Measurements from ENCODE around the gene PGS1.

PGS1 gene

DNA sequence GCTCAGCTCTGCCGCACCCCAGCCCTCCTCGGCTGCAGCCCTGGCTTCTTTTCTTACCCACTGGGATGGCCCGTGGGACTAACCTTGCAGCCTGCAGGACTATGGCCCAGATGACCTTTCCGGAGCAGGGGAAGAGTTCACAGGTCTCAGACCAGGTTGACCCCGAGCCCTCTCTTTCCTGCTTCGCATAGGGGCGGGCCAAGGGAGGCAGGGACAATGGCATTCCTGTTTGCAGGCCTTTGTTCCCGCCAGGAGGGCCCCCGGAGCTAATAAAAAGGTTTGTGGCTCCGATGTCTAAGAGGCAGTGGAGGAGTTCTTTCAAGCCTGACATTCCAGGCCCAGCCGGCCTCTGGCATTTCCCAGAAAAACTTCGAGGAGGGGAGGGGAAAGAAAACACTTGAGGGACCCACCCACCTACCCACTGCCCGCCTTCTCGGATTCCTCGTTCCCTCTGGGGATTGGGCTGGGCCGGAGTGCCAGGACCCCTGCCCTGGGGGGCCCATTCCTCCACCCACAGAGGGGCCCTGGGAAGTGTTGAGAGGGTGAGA lies 12.8 kb upstream of the PGS1 start:
- TF ChIP-seq, protein P1, sequence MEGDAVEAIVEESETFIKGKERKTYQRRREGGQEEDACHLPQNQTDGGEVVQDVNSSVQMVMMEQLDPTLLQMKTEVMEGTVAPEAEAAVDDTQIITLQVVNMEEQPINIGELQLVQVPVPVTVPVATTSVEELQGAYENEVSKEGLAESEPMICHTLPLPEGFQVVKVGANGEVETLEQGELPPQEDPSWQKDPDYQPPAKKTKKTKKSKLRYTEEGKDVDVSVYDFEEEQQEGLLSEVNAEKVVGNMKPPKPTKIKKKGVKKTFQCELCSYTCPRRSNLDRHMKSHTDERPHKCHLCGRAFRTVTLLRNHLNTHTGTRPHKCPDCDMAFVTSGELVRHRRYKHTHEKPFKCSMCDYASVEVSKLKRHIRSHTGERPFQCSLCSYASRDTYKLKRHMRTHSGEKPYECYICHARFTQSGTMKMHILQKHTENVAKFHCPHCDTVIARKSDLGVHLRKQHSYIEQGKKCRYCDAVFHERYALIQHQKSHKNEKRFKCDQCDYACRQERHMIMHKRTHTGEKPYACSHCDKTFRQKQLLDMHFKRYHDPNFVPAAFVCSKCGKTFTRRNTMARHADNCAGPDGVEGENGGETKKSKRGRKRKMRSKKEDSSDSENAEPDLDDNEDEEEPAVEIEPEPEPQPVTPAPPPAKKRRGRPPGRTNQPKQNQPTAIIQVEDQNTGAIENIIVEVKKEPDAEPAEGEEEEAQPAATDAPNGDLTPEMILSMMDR (IDR thresholded peaks at IDR 0.05; ENCODE audit: insufficient read depth, low read depth, low read length, missing control alignments): no peak
- no peak for DNase-seq (ENCODE audit: low read depth)
- H3K4me3 ChIP-seq (ENCODE audit: low read length): no peak overlapping the region

DNA sequence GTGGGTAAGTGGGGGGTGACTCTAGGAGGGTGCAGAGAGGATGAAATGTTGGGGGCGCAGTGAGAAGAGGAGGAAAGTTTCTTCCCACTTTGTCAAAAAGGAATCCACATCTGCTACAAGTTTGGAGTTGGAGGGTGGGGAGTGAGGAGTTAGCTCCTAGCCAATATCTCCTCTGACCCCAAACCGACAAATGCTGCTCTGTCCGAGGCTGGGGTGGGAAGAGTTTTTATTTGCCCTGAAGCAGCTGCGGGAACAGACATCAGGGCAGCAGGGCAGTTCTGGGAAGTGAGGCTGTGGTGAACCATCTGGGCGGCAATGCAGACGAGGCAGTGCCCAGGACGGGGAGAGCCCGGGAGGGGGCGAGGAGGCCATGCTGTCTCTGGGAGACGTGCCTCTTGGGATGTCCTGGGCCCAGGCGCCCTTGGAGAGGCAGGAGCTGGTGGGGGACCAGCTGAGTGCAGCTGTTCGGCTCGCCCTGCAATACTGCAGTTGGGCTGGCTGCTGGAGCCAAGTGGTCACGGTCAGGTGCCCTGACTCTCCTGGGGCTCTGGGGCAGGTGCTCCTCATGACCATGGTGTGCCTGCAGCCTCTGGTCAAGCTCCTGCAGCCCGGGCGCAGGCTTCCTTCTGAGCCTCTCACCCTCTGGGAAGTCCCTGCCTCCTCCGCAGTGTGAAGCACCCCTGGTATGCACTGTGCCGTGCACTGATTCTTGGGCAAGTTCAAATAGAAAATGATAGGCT lies 12.2 kb upstream of the PGS1 start:
- no peak for DNase-seq (ENCODE audit: low read depth)
- TF ChIP-seq, protein P1 (IDR thresholded peaks at IDR 0.05; ENCODE audit: insufficient read depth, low read depth, low read length, missing control alignments): no peak
- no peak overlapping the region for H3K4me3 ChIP-seq (ENCODE audit: low read length)

DNA sequence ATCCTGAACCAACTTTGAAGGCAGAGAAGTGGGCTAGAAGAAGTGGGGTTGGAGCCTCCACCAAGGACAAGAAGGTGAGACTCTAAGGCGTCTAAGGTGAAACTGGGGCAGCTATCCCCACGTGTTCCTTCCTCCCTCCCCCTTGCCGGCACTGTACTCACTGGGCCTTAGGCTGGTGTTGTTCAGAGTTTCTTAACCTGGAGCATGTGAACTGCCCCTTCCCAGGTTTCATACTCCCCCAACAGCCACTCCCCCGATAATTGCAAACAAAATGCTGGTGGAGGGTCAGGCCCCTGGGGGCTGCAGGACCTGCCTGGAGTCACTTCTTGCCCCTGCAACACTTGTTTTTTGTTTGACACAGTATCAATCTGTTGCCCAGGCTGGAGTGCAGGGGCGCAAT lies 11.3 kb upstream of the PGS1 start:
- TF ChIP-seq, protein P1 (IDR thresholded peaks at IDR 0.05; ENCODE audit: insufficient read depth, low read depth, low read length, missing control alignments): no peak
- no peak for DNase-seq (ENCODE audit: low read depth)
- no peak overlapping the region for H3K4me3 ChIP-seq (ENCODE audit: low read length)

DNA sequence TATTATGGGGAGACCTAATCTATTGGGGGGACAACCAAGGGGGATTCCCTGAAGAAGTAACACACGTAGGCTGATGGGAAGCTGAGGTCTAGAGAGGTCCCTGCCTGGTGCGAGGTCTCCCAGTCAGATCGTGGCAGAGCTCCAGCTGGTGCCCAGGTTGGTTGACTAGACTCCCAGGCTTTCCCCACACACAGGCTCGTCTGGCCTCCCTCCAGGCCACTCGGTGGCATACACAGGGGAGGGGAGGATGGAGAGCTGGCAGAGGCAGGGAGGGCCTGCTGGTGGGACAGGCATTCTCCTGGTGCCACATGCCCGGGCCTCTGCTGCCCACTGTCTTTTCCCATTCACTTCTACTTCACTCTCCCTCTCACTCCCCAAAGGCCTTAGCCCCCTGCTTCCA lies 10.1 kb upstream of the PGS1 start:
- DNase-seq (ENCODE audit: low read depth): no peak
- H3K4me3 ChIP-seq (ENCODE audit: low read length): no peak overlapping the region
- TF ChIP-seq, protein P1 (IDR thresholded peaks at IDR 0.05; ENCODE audit: insufficient read depth, low read depth, low read length, missing control alignments): no peak

DNA sequence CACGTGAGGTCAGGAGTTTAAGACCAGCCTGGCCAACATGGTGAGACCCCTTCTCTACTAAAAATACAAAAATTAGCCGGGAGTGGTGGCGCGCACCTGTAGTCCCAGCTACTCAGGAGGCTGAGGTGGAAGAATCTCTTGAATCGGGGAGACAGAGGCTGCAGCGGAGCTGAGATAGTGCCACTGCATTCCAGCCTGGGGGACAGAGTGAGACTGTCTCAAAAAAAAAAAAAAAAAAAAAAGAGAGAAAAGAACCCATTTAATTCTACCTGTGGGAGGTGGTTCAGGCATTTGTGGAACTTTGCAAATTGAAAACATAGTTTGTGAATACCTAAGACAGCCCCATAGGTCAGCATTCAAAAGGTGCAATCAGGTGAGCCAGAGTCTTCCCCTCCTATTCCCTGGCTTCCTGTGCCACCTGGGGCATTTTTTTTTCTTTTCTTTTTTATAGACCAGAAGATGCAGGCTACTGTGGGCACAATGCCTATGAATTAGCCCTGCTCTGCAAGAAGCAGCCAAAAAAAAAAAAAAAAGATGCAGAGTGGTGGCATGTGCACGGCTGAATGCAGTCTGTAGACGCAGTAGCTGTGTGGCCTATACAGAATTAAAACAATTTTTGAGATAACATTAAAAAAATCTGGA lies 9.5 kb upstream of the PGS1 start:
- DNase-seq (ENCODE audit: low read depth): no peak
- no peak overlapping the region for H3K4me3 ChIP-seq (ENCODE audit: low read length)
- TF ChIP-seq, protein P1 (IDR thresholded peaks at IDR 0.05; ENCODE audit: insufficient read depth, low read depth, low read length, missing control alignments): no peak

DNA sequence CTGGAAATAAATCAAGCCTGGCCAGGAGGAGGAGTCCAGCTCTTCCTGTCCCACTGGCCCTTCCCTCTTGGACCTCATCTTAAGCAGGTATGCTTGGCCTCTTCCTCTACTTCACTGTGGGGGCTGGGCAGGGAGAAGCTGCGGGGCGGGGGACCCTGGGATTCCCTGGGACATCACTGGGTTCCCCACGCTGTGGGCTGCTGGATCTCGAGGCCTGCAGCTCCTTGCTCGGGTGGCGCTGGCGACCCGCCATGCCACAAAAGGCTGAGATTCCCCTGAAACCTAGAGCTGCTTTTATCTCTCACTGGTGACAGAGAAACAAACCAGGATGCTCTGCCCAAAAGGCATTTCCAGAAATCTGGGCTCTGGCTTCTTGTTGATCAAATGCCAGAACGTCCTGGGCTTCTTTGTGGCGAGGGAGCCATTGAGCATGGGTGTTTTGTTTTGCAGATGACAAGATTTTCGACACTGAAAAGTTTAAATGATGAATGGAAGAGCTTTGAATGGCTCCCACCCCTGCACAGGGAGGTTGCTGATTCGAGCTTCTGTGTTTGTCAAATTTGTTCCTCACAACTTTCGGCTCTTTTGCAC lies 8.6 kb upstream of the PGS1 start:
- DNase-seq (ENCODE audit: low read depth): no peak
- TF ChIP-seq, protein P1 (IDR thresholded peaks at IDR 0.05; ENCODE audit: insufficient read depth, low read depth, low read length, missing control alignments): no peak
- H3K4me3 ChIP-seq (ENCODE audit: low read length): no peak overlapping the region
